ENCODE results near the gene ALG14. TPM values are rescaled to one million over a fixed set of nuclear protein-coding genes. Genes with fewer than 3 reads are reported as not detected.
A peak's percentile ranks its signal among the peaks of the same experiment; 100 is the strongest.

ALG14 gene
- total and polyA plus RNA-seq, 2 of the 4 experiments (the other 2 are of a cell fraction), result 1.7 to 2.0 TPM

DNA sequence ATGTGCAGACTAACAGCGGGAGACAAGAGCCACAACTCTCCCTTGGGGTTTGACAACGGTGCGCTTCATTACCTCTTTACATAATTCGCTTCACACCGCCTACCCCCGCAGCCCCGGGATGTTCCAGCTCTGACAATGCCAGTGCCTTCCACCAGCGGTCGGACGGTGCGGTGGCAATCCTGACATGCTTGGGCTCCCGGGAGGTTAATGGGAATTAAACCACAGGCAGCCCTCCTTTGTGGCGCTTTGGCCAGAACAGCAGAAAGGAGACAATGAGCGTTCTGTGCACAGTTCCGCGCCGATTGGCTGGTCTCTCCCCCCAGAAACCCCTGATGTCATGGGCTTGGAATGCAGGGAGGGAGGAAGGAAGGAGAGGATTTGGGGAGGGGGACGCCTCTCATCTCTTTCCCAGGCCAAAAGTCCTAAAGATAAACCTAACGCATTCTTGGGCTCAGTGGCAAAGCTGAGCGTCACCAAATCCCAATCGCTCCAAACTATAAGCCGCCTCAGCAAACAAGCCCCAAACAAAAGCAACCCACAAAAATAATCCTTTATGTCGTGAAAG, 147.1 kb downstream of the ALG14 start:
- Histone ChIP-seq H3K4me1 (ENCODE audit: control insufficient read depth, insufficient read depth, low read length) (peaks cover 23% of the 10 kb centered on the region), H3K14ac (replicated peaks; ENCODE audit: low read depth, low read length) (peak overlapping the region; percentile 100), H2AK9ac (replicated peaks; ENCODE audit: low read depth, low read length, poor library complexity) (peak overlapping the region; percentile 99), H2BK5ac (ENCODE audit: low read depth, low read length, poor library complexity, severe bottlenecking) (peak overlapping the region; percentile 89), H3K4me2 (ENCODE audit: low read depth, low read length) (peak overlapping the region; percentile 97), H3K9me1 (ENCODE audit: insufficient read depth, low read length) (peaks cover 15% of the 10 kb centered on the region; the same call in 1 of the 2 replicates), H3K18ac (ENCODE audit: low read depth, low read length) (peak overlapping the region; percentile 55), H3K9me3 (ENCODE audit: control insufficient read depth, insufficient read depth, low read length) (no peaks in the 10 kb centered on the region), H4K91ac (ENCODE audit: insufficient read depth, low read depth, low read length) (peak overlapping the region; percentile 92), H3K27me3 (ENCODE audit: control insufficient read depth, insufficient read depth, low read length) (no peaks in the 10 kb centered on the region), H3K4ac (ENCODE audit: low read depth, low read length) (peak overlapping the region; percentile 97), H2BK20ac (ENCODE audit: low read depth, low read length) (peak overlapping the region; percentile 70; the same call in 1 of the 2 replicates), H2BK15ac (ENCODE audit: low read depth, low read length) (peak overlapping the region; percentile 71; the same call in 2 of the 3 replicates), H3K56ac (ENCODE audit: extremely low read depth, insufficient read depth, low read length) (peak overlapping the region; percentile 99), H3K36me3 (ENCODE audit: control insufficient read depth, insufficient read depth, low read length) (peaks cover 7% of the 10 kb centered on the region), H2BK120ac (ENCODE audit: low read depth, low read length) (peak overlapping the region; percentile 96), H4K5ac (ENCODE audit: low read depth, low read length) (peak overlapping the region; percentile 13), H3K9ac (ENCODE audit: low read depth, low read length) (peak overlapping the region; percentile 89), H4K20me1 (ENCODE audit: insufficient read depth, low read length) (peaks cover 49% of the 10 kb centered on the region), H2AFZ (replicated peaks; ENCODE audit: low read length, poor library complexity) (peak overlapping the region; percentile 73), H2AK5ac (ENCODE audit: low read depth, low read length) (peak overlapping the region; percentile 88), H4K8ac (ENCODE audit: low read depth in 2 of 2, low read length in 2 of 2) (peak overlapping the region; percentile 54 to 98), H3K23ac (ENCODE audit: low read depth, low read length) (peak overlapping the region; percentile 98), H3K79me1 (ENCODE audit: low read depth in 1 of 2, low read length in 2 of 2) (peaks cover 4 to 49% of the 10 kb centered on the region in 2 experiments; a peak in 2 of 4 replicates), H3K4me3 (ENCODE audit: insufficient read depth, low read depth, low read length) (peak overlapping the region; percentile 63), H3K27ac (ENCODE audit: insufficient read depth, low read length) (peak overlapping the region; percentile 93)
- ChIA-PET CTCF (interaction anchor here (0.9 to 1.8 kb wide), 2 partner anchors 14 to 72 kb away, joined by 3 to 7 read pairs; no protein-coding TSS in a partner anchor), POLR2A (ENCODE audit: unreplicated experiment) (no interaction called here)
- in situ Hi-C loops (cut with MboI; ENCODE audit: low sequenced_read_pairs), result no loop called here
- WGBS, 2 experiments (ENCODE audit: extremely low coverage in 2 of 2, insufficient read length in 1 of 2), result 0% methylated on average over 7 of the region's 23 CpGs; no CpG with 5 or more reads in 1 of the 2 experiments
- no TSS peak for BruUV-seq (replicated peaks)
- intact Hi-C loops (cut with micrococcal nuclease), result loop anchor here (1.0 to 10.0 kb wide), 3 partner anchors 71 to 309 kb away; partner anchors contain the start of gene RWDD3
- dilution Hi-C loops (cut with HindIII; ENCODE audit: low sequenced_read_pairs, unreplicated experiment), result no loop called here
- peak; percentile 31 for ATAC-seq (ENCODE audit: low read depth)
- DNase-seq, result peak; percentile 87
- TF ChIP-seq, protein P1, sequence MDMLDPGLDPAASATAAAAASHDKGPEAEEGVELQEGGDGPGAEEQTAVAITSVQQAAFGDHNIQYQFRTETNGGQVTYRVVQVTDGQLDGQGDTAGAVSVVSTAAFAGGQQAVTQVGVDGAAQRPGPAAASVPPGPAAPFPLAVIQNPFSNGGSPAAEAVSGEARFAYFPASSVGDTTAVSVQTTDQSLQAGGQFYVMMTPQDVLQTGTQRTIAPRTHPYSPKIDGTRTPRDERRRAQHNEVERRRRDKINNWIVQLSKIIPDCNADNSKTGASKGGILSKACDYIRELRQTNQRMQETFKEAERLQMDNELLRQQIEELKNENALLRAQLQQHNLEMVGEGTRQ (IDR thresholded peaks at IDR 0.05; ENCODE audit: low read depth, low read length), result no peak
- TF ChIP-seq RCOR1 (IDR thresholded peaks at IDR 0.05; ENCODE audit: insufficient replicate concordance, low read length), result no peak
- TF ChIP-seq RFX5 (IDR thresholded peaks at IDR 0.05; ENCODE audit: low read depth, low read length), result no peak
- TF ChIP-seq, protein P2, sequence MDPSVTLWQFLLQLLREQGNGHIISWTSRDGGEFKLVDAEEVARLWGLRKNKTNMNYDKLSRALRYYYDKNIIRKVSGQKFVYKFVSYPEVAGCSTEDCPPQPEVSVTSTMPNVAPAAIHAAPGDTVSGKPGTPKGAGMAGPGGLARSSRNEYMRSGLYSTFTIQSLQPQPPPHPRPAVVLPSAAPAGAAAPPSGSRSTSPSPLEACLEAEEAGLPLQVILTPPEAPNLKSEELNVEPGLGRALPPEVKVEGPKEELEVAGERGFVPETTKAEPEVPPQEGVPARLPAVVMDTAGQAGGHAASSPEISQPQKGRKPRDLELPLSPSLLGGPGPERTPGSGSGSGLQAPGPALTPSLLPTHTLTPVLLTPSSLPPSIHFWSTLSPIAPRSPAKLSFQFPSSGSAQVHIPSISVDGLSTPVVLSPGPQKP (IDR thresholded peaks at IDR 0.05; ENCODE audit: borderline replicate concordance, low read depth, low read length), result no peak
- peak; percentile 26; the same call in 1 of the 2 replicates for TF ChIP-seq BHLHE40 (IDR thresholded peaks at IDR 0.05; ENCODE audit: low read depth, low read length)
- TF ChIP-seq CHD1 (IDR thresholded peaks at IDR 0.05; ENCODE audit: low read depth, low read length), result no peak
- TF ChIP-seq MAFK (IDR thresholded peaks at IDR 0.05; ENCODE audit: low read depth, low read length), result no peak
- no peak for TF ChIP-seq FOS (IDR thresholded peaks at IDR 0.05; ENCODE audit: low read depth, low read length)
- TF ChIP-seq NFE2L2 (IDR thresholded peaks at IDR 0.05; ENCODE audit: low read depth, low read length), result no peak
- TF ChIP-seq, protein P3, sequence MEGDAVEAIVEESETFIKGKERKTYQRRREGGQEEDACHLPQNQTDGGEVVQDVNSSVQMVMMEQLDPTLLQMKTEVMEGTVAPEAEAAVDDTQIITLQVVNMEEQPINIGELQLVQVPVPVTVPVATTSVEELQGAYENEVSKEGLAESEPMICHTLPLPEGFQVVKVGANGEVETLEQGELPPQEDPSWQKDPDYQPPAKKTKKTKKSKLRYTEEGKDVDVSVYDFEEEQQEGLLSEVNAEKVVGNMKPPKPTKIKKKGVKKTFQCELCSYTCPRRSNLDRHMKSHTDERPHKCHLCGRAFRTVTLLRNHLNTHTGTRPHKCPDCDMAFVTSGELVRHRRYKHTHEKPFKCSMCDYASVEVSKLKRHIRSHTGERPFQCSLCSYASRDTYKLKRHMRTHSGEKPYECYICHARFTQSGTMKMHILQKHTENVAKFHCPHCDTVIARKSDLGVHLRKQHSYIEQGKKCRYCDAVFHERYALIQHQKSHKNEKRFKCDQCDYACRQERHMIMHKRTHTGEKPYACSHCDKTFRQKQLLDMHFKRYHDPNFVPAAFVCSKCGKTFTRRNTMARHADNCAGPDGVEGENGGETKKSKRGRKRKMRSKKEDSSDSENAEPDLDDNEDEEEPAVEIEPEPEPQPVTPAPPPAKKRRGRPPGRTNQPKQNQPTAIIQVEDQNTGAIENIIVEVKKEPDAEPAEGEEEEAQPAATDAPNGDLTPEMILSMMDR (conservative IDR thresholded peaks at IDR 0.05; ENCODE audit: low read depth, low read length), result no peak
- no peak for TF ChIP-seq CEBPB (IDR thresholded peaks at IDR 0.05; ENCODE audit: low read depth, low read length)
- peak; percentile 28; the same call in 1 of the 2 replicates for TF ChIP-seq RAD21 (IDR thresholded peaks at IDR 0.05; ENCODE audit: low read length)
- peak; percentile 72 for TF ChIP-seq POLR2A (IDR thresholded peaks at IDR 0.05; ENCODE audit: low read depth, low read length)
- peak; percentile 44; the same call in 1 of the 2 replicates for TF ChIP-seq MXI1 (IDR thresholded peaks at IDR 0.05; ENCODE audit: borderline replicate concordance, low read depth, low read length)
- peak; percentile 3; the same call in 1 of the 2 replicates for TF ChIP-seq SMC3 (IDR thresholded peaks at IDR 0.05; ENCODE audit: low read depth, low read length)
